DND-41 (cell line): Measurements from ENCODE around the gene MAN2B2.
A peak's percentile ranks its signal among the peaks of the same experiment; 100 is the strongest.

Source experiments
- ATAC-seq: fragments of 200-7000 bp; cut with Tn5 transposase; 3 replicates; pipeline ENCODE4 v1.9.1; 2021; ENCODE audit warnings: low read depth; ENCODE audit not compliant: insufficient read depth
- DNase-seq: peaks from one replicate; pipeline ENCODE4 v3.0.0-alpha.2; 2020
- H2AFZ ChIP-seq: 2 replicates; pipeline ENCODE4 v1.6.0; 2012; ENCODE audit warnings: low read depth, low read length
- H3K27ac ChIP-seq: 2 replicates; pipeline ENCODE4 v1.5.1; 2012; ENCODE audit warnings: low read length, inconsistent platforms
- H3K27me3 ChIP-seq: fragments of 200-600 bp; sonication (generic); 2 replicates; pipeline ENCODE4 v1.6.0; 2012; ENCODE audit warnings: low read length, mild to moderate bottlenecking, inconsistent platforms; ENCODE audit not compliant: insufficient read depth, poor library complexity
- H3K36me3 ChIP-seq: 2 replicates; pipeline ENCODE4 v1.5.1; 2012; ENCODE audit warnings: low read length, inconsistent platforms; ENCODE audit not compliant: insufficient read depth
- H3K4me1 ChIP-seq: 2 replicates; pipeline ENCODE4 v1.5.1; 2012; ENCODE audit warnings: mild to moderate bottlenecking, low read length; ENCODE audit not compliant: insufficient read depth
- H3K4me2 ChIP-seq: 2 replicates; pipeline ENCODE4 v1.6.0; 2012; ENCODE audit warnings: mild to moderate bottlenecking, moderate library complexity, low read length, inconsistent platforms; ENCODE audit not compliant: insufficient read depth
- H3K4me3 ChIP-seq, 2 experiments: fragments of 200-600 bp in 1 of 2; shearing (Covaris generic) in 1 of 2; 2 replicates each; pipeline ENCODE4 v1.5.1; 2012 to 2016; ENCODE audit warnings: inconsistent platforms in 2 of 2, low read length in 2 of 2, mild to moderate bottlenecking in 2 of 2, low read depth in 1 of 2, moderate library complexity in 1 of 2
- H3K79me2 ChIP-seq: 2 replicates; pipeline ENCODE4 v1.6.0; 2012; ENCODE audit warnings: low read length, inconsistent platforms; ENCODE audit not compliant: insufficient read depth
- H3K9ac ChIP-seq: 2 replicates; pipeline ENCODE4 v1.6.0; 2012; ENCODE audit warnings: low read depth, mild to moderate bottlenecking, inconsistent platforms, low read length, moderate library complexity
- H3K9me3 ChIP-seq: 2 replicates; pipeline ENCODE4 v1.5.1; 2012; ENCODE audit warnings: low read length, moderate library complexity, mild to moderate bottlenecking, inconsistent platforms; ENCODE audit not compliant: insufficient read depth, severe bottlenecking
- H4K20me1 ChIP-seq: 2 replicates; pipeline ENCODE4 v1.6.0; 2012; ENCODE audit warnings: low read length; ENCODE audit not compliant: insufficient read depth
- EZH2 ChIP-seq: IDR thresholded peaks from 3 replicates; pipeline ENCODE4 v1.6.1; 2012; ENCODE audit warnings: borderline replicate concordance, low read depth, mild to moderate bottlenecking, moderate library complexity, low read length, inconsistent platforms; ENCODE audit not compliant: severe bottlenecking
- TF ChIP-seq, protein P1 (sequence below): IDR thresholded peaks from 2 replicates; pipeline ENCODE4 v1.5.1; 2012; ENCODE audit warnings: borderline replicate concordance, low read length, moderate library complexity, mild to moderate bottlenecking; ENCODE audit not compliant: poor library complexity, severe bottlenecking; ENCODE audit errors: extremely low read depth

Gene MAN2B2

DNA sequence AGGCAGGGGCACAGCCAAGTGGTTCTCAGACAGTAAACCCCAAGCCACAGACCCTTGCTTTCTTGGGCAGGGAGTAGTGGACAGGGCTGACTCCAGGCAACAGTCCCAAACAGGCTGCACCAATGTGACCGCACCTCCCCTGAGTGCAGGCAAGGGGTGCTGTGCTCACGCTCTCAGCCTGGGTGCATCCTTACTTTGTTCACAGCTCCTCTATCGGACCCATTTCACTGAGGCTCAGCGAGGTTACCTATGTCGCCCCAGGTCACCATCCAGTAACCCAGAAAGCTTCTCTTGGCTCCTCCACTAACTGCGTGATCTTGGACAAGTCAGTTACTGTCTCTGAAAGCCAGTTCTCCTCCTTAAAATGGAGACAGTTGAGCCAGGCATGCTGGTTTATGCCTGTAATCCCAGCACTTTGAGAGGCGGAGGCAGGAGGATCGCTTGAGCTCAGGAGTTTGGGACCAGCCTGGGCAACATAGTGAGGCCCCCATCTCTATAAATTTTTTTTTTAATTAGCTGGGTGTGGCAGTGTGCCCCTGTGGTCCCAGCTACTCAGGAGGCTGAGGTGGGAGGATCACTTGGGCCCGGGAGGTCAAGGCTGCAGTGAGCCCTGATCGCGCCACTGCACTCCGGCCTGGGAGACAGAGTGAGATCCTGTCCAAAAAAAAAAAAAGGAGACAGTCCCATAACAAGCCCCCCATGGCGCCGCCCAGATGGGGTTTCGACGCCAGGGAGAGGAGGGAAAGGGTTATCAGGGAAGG lies 823 bp upstream of the MAN2B2 start:
- Histone ChIP-seq H3K4me2 (peak overlapping the region; percentile 92), H3K27me3 (no peaks in the 10 kb centered on the region), H2AFZ (peak overlapping the region; percentile 100), H3K9me3 (no peaks in the 10 kb centered on the region), H3K9ac (peak overlapping the region; percentile 78), H3K79me2 (peaks cover 12% of the 10 kb centered on the region), H4K20me1 (no peaks in the 10 kb centered on the region), H3K36me3 (peaks cover 23% of the 10 kb centered on the region), H3K4me3 (peak overlapping the region; percentile 47 to 89; a peak in 3 of 4 replicates), H3K27ac (peak overlapping the region; percentile 66; the same call in 1 of the 2 replicates), H3K4me1 (peaks cover 23% of the 10 kb centered on the region)
- DNase-seq: no peak
- no peak for TF ChIP-seq EZH2
- TF ChIP-seq, protein P1, sequence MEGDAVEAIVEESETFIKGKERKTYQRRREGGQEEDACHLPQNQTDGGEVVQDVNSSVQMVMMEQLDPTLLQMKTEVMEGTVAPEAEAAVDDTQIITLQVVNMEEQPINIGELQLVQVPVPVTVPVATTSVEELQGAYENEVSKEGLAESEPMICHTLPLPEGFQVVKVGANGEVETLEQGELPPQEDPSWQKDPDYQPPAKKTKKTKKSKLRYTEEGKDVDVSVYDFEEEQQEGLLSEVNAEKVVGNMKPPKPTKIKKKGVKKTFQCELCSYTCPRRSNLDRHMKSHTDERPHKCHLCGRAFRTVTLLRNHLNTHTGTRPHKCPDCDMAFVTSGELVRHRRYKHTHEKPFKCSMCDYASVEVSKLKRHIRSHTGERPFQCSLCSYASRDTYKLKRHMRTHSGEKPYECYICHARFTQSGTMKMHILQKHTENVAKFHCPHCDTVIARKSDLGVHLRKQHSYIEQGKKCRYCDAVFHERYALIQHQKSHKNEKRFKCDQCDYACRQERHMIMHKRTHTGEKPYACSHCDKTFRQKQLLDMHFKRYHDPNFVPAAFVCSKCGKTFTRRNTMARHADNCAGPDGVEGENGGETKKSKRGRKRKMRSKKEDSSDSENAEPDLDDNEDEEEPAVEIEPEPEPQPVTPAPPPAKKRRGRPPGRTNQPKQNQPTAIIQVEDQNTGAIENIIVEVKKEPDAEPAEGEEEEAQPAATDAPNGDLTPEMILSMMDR: peak; percentile 21
- ATAC-seq: no peak

DNA sequence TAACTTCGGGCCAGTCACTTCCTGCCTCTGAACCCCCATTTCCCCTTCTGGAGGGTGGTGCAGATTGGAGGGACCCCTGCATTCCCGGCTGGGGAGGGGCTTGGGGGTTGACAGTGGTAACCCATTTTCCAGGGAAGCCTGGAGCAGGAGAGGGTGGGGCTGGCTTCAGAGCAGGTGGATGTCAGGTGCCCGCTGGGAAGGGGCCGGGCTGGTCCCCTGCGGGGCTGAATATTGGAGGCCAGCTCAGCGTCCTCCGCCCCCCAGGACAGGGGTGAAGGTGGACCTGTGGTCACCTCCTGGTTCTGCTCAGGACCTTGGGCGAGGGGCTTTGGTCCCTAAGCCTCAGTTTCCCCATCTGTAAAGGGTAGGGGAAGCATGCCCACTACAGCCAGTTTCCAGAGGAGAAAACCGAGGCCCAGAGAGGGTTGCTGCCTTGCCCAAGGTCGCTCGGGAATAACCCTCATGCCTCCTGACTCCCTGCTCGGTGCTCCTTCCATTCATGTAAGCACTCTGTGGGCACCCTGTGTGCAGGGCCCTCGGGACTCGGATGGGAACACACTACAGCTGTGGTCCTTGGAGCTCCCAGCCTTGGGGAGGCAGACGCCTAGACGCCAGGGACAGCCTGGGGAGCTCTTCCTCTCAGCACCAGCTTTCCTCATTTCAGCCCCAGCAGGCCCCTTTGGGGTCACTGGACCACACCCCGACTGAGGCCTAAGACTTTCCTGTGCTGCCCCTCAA lies 683 bp downstream of the MAN2B2 start:
- no peaks in the 10 kb centered on the region for H4K20me1 ChIP-seq
- no peak for TF ChIP-seq EZH2
- TF ChIP-seq, protein P1: no peak
- no peak for ATAC-seq
- peaks cover 12% of the 10 kb centered on the region for H3K79me2 ChIP-seq
- no peak for DNase-seq
- peaks cover 23% of the 10 kb centered on the region for H3K4me1 ChIP-seq
- H3K9ac ChIP-seq: peak overlapping the region; percentile 78
- peaks cover 38% of the 10 kb centered on the region for H3K36me3 ChIP-seq
- no peaks in the 10 kb centered on the region for H3K9me3 ChIP-seq
- H3K27ac ChIP-seq: peak overlapping the region; percentile 71
- no peaks in the 10 kb centered on the region for H3K27me3 ChIP-seq
- peak overlapping the region; percentile 92 for H3K4me2 ChIP-seq
- H3K4me3 ChIP-seq: peak overlapping the region; percentile 47 to 89; a peak in 3 of 4 replicates
- H2AFZ ChIP-seq: peak overlapping the region; percentile 100

DNA sequence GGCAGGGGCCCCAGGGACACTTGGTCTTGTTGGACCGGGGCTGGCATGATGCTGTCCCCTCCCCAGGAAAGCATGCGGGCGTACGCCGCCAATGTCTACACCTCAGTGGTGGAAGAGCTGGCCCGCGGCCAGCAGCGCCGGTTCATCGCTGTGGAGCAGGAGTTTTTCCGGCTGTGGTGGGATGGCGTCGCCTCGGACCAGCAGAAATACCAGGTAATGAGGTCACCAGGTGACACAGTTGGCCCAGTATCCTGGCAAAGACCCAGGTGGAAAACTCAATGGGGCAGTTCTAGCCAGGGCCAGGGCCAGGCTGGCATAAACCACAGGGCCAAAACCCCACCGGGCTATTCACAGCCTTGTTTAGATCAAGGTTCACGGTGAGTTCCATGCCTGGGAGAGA lies 1.5 kb downstream of the MAN2B2 start:
- Histone ChIP-seq H3K27me3 (no peaks in the 10 kb centered on the region), H3K4me2 (peak overlapping the region; percentile 92), H4K20me1 (no peaks in the 10 kb centered on the region), H3K36me3 (peaks cover 45% of the 10 kb centered on the region), H2AFZ (no peak overlapping the region), H3K79me2 (peaks cover 12% of the 10 kb centered on the region), H3K4me3 (peak overlapping the region in 1 of 2 experiments; percentile 89; a peak in 1 of 4 replicates), H3K9me3 (no peaks in the 10 kb centered on the region), H3K9ac (no peak overlapping the region), H3K27ac (no peak overlapping the region), H3K4me1 (peaks cover 23% of the 10 kb centered on the region)
- ATAC-seq (no peak), DNase-seq (no peak)
- TF ChIP-seq, protein P1: no peak
